ENCODE results near the gene RIPPLY1.
"Not testable (repeated sequence)": the region's sequence is repeated elsewhere in the genome, so short reads cannot be mapped to it uniquely, and the experiment has no call there.

The RIPPLY1 gene

DNA sequence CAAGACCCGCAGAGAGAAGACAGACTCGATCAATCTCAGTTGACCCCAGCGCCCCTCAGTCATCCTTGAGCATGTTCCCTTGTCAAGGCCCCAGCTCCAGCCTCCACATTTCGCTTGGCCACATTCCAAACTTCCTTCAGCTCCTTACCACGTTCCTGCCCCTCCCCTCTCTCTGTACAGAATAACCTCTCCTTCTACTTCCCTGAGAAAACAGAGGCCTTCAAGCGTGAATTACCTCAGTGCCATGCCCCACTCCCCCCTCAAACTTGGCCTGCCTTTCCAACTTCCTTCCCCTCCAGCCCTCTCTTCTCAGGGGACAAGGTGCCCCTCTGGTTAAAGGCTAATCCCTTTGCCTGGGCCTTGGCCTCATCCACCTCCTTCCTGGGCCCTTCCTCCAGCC lies 3.2 kb upstream of the RIPPLY1 start:
- DNase-seq: no peak

DNA sequence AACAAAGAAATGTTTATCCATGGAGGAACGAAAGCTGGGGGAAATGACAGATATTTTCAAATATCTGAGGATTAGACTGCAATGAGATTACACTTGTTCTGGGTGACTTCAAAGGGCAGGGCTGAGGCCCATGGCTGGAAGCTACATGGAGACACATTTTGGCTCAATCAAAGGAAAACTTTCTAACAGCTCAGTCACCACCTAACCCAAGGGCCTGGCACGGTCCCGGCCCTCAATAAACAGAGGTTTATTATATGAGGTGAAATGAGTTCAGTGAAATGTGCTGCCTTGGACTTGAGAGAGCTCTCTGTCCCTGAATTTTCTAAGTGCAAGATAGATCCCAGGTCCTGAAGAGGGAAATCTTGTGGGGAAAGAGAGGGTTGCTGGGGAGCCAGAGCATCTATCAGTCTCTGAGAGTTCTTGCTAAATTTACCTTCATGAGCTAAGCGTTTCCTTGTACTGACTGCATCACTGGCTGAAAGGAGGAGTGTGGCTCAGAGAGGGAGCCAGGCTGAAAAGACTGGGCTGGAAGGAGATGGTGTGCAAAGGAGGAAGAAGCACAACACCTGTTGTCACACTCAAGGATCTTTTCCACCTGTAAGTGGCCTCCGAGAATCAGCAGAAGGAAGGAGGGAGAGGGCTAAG lies 2.0 kb upstream of the RIPPLY1 start:
- DNase-seq: no peak

DNA sequence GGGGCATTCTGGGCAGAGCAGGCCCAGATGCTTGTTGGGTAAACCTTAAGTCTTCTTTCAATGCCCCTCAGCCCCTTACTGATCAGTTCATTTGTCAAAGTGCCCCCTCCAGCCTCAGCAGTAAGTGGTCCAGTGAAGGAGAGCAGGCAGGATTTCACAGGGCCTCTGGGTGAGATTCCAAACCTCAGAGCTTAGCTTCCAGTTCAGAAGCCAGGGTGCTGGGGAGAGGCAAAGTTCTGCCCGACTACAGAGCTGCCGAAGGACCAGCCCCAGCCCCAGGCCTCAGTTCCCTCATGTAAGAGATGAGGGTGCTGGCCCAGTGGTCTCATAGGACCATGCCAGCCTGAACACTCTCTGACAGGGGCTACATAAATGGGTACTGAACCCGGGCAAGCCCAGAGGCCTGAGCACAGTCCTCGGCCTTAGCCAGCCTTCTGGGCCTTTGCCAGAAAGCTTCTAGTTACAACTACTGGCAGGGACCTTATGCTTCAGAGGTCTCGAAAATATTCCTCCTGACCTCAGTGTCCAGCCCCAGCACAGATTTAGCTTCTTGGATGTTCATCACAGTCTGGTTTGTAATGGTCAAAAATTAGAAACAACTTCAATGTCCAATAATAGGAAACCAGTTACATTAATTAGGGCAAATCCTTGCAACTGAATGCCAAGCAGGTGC lies 851 bp upstream of the RIPPLY1 start:
- no peak for DNase-seq

DNA sequence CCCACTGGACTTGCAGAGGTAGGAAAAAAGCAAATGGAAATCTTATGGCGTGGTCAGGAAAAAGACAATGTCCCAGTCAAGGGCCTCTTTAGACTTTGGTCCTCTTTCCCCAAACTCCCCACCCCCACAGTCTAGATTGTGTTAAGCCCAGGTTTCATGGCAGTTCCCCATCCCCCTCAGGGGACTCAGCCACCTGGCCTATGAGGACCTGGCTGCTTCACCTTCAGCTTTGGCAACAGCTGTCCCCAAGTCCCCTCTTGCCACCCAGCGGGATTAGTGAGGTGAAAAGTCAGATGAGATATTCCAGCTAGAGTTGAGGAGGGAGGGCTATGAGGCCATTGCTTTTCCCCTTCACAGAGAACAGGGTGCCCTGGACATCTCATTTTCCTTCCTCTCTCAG lies 457 bp downstream of the RIPPLY1 start:
- no peak for DNase-seq

DNA sequence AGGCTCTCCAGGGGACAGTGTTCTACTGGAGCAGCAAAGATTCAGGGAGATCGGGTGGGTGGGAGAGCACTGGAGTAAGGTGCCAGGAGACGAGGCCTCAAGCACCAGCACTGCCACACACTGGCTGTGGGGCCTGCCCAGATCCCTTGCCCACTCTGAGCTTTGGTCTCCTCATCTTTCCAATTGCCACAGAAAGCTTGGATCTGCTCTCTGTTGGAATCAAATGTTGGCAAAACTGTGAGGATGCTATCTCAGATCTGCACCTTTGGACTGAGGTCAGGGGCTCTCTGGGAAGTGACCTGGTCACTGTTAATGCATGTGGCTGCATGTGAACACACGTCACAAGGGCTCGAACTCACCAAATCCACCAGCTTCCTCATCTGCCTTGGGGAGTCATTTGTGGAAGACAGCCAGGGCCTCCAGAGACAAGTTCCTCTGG lies 1.3 kb downstream of the RIPPLY1 start:
- DNase-seq: no peak

DNA sequence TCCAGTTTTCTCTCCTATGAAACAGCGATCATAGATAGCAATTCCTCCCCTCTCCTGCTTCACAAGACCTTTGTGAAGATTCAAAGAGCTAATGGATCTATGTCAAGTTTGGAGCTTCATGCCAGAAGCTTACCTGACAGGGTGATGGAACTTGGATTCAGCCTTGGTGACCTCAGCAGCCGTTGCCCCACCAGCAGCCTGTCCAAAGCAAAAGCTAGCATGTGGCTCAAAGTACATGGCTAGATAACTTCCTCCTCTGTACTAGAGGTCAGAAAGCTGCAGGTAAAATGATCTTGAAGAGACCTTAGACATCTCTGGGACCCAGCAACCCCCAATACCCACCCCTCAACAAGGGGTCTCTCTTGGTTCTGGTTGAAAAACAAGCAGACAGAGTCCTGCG lies 1.8 kb downstream of the RIPPLY1 start:
- DNase-seq: no peak

DNA sequence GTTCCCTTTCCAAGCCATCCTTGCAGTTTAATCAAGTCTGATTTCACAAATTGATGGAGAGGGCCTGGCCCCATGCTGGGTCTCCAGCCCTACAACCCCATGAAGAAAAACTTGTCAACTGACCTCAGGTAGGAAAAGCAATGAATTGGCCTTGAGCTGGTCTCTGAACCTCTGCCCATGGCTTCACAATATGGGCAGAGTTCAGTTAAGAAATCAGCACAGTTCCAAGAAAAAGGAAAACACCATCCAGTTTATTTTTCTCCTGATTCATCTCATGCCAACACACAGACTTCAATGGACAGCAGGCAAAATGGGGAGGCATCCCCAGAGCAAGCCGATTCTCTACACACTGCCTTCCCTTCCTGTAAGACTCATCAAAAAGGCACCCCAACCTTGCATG lies 3.3 kb downstream of the RIPPLY1 start:
- no peak for DNase-seq

DNA sequence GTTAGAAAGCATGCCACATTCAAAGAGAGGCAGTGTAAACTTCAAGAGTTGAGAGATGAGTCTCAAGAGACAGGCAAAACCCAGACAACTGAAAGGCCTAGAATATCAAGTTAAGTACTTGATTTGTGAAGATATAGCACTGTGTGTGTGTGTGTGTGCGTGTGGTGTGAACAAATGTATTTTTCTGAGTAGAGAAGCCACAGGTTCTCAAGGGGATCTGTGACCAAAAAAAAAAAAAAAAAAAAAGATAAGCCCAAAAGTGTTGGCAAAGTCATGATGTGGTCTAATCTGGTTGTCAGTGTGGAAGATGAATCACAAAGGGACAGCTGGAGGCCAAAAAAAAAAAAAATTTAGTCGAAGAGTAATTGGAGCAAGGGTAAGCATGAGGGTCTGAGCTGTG lies 3.9 kb downstream of the RIPPLY1 start:
- no peak for DNase-seq

DNA sequence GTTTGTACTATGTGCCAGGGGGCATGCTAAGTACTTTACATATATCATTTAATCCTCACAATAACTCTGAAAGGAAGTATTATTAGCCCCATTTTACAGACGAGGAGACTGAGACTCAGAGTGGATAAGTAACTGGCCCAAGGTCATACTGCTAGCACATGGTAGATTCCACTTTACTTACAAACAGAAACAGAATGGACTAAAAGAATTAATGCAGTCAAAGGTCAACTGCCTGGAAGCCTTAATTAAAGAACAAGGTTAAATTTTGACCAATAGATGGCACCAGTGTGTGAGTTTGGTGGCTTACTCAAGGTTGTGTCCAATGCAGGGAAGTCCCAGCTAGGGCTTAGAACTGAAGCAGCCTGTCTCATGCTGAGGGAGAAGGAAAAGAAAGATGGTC lies 4.7 kb downstream of the RIPPLY1 start:
- peak; percentile 76 for DNase-seq

DNA sequence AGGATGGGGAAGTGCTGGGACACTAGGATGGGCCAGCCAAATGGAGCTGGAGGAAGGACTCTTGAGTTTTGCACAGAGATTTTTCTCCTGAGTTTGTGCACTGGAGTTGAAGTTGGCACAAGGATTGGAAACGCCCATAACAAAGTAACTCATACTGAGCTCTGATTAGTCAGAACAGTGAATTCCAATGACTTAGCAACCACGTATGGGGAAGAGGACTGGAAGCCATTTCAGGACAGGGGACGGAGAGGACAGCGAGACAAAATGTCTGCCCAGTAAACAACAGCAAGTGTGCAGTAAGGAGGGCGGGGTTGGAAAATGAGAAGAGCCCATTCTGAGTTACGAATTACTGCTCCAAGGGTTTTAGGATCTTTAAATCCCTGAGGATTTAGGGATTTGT lies 5.9 kb downstream of the RIPPLY1 start:
- no peak for DNase-seq

DNA sequence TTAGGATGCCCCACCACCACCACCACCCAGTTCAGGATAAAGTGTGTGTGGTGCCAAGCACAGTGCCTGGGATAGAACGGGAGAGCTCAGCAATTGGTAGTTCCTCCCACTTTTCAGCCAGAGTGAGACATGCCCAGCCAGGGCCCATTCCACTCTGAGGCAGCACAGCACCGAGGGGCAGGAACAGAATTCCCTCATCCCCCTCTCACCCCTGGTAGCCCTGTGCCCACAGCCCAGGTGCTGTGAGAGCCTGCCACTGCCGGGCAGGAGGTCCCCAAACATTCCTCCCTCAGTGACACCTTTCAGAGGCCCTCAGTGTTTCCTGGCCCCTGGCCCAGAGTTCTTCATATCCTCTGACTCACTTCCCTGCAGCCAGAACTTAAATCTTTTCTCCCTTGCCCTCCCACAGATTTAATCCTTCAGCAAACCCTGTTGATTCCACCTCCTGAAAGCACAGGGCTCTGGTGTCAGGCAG lies 8.1 kb downstream of the RIPPLY1 start:
- DNase-seq: peak; percentile 62

DNA sequence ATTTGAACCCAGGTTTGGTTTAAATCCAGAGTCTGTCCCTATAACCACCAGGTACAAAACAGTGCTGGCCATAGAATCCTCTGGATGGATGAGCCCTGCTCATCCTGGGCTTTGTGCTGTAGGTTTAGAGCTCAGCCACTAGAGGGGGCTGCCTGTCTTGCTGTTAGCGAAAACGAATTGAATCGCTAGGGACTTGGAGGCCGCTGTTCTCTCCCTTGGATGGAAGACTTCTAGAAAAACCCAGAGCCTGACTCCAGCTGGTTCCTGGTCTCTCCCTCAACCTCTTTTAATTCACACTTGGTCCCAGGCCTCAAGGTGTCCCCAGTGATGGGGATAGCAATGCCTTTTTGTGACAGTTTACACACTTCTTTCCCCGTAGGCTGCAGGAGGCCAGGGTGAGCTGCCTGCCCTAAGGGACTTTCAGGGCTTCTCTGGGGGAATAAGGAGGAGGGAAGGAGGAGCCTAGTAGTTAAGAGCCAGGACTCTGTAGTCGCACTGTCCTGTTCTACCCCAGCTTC lies 8.7 kb downstream of the RIPPLY1 start:
- peak; percentile 86 for DNase-seq

DNA sequence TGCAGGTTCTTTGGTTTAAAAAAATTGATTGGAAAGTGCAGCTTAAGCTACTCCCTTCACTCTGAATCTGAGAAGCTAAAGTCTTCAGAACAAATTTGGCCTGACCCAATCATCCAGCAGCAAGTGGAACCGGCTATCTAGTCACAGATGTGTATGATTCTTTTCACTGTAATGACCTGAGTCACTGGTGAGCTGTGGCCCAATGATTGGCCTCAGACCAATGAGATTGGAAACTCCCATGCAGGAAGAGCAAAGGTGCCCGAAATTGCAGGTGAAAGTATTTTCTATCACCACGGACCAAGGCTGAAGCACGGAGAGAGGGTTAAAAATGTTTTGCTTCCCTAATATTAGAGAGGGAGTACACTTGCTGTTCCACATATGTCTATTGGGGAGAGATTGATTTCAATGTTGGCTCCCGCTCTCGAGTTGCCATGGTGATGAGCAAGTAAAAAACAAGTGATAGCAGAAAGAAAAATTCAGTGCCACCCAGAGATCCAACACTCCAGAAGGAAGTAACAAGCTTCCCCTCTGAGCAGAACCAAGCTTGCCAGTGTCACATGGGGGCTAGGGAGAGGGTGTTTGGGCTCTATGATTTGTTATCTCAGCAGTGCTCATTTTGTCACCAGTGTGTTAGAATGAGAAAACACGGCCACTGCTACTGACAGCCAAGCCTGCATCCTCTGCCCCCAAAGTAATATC lies 11.2 kb downstream of the RIPPLY1 start:
- no peak for DNase-seq

DNA sequence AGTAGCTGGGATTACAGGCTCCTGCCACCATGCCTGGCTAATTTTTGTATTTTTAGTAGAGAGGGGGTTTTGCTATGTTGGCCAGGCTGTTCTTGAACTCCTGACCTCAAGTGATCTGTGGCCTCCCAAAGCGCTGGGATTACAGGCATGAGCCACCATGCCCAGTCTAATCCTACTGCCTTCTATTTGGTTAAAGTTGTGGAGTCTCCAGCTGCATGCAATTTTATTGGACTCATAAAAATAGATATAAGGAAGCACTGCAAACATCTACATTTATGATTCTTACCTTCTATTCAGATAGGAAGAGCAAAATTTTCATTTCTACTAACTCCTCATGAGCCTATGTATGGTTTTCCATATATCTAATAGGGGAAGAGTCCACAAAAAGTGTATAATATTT lies 13.7 kb downstream of the RIPPLY1 start:
- DNase-seq: no peak

DNA sequence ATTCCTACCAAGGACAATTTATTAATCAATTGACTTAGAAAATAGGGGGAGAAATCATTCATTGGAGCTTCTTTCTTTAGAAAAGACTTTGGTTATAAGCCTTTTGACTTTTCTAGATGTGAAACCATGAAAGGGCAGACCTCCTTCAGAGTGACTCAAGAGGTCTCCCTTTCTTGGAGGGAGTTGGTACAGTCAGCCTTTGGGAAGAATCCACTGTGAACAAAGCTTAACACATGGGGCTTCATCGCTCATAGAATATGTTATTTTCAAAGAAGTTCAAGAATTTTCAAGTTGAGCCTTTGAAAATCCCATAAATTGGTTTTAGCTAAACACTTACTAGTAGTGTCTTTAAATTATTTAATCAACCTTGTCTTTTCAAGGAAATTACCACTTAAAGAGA lies 28.0 kb downstream of the RIPPLY1 start:
- no peak for DNase-seq

DNA sequence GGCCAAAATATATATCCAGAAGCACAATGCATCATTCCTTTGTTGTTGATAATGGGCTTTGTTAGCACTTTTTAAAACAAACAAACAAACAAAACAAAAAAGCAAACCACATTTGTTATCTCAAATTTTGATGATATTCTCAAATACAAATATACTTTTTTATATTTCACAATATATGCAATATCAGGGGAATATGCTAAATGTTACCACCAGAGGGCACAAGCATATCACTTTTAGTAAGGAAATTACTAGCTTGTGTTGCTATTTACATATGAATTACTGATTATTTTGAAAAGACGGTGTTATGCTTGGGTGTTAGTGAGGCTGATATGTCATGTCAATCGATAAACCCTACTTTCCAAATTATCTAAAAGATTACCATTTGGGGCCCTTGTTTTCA lies 29.1 kb downstream of the RIPPLY1 start:
- peak; percentile 67 for DNase-seq

DNA sequence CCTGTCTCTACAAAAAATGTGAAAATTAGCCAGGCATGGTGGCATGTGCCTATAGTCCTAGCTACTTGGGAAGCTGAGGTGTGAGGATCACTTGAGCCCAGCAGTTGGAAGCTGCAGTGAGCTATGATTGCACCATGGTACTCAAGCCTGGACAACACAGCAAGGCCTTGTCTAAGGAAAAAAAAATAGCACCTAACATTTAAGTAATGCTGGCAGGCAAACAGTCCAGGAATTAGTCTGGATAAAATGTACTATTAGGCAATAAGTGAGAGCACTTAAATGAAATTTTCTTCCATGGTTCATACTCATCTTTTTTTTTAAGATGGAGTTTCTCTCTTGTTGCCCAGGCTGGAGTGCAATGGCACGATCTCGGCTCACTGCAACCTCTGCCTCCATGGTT lies 30.3 kb downstream of the RIPPLY1 start:
- DNase-seq: not testable (repeated sequence)

DNA sequence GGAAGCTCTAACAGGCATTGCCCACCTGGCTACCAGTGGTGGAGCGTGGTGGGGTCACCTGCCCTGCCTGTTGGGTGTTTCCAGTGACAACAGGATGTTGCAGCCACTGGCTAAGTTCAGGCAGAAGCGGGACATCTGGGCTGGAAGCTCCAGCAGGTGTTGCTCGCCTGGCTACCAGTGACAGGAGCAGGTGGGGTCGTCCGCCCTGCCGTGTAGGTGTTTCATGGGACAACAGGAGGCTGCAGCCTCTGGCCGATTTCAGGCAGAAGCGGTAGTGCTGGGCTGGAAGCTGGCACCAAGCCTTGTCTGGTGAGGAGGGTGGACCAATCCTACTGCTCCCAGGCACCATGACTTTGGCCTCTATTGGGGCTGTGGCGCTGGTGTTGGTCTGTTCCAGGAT lies 39.4 kb downstream of the RIPPLY1 start:
- no peak for DNase-seq

DNA sequence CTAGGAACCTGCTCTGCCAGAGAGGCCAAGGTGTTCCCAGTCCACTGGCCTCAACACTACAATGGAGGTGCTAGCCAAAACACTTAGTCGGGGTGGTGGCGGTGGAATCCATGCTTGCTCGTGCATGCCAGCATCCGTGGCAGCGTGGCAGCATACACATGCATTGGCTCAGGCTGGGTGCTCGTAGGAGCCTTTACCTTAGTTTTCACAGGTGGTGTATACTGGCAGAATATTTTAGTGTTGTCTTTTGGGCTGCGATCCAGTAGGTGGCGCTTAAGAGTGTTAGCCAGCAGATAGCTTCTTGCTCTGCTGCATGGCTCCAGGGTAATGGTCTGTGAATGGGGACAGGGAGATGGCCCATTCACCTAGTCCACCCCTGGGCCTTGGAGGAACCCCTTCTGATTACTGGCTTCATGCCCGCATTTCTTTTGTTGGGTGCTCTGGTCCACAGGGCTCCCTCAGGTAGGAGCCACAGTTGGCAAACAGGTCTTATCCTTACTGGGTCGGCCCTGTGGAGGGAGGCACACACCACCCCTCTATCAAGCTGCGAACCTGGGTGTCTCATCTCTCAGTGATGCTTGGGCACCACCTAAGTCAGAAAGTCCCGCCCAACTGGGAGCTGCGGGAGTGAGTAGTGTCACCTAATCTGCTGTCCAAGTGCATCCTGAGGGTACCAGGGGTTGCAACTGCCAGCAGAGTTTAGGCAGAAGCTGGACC lies 40.0 kb downstream of the RIPPLY1 start:
- DNase-seq: peak; percentile 59
